ENCODE measurements around the gene MGMT. TPM values are rescaled to one million over a fixed set of nuclear protein-coding genes. Genes with fewer than 3 reads are reported as not detected.

MGMT gene
- total RNA-seq, 5 donors from 2014 or later (not counting 1 experiment from before 2014, with no cell fraction given): 16.6 to 24.6 (median 21.1) TPM

DNA sequence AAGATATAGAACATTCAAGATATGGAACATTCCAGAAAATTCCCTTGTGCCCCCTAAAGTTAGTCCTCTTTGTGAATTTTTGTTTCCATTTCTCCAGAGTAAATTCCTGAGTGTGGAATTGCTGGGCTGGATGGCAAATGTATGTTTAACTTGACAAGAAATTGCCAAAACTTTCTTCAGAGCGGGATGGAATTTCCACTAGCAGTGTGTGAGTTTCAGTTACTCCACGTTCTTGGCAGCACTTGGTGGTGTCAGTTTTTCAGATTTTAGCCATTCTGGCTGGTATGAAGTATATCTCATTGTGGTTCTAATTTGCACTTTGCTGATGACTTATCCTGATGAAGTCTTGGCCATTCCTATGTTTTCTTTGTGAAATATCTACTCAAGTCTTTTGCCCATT lies 71.2 kb downstream of the MGMT start:
- Mint-ChIP-seq H3K27me3 (no peaks in the 10 kb centered on the region), H3K27ac (no peak overlapping the region), H3K4me3 (no peak overlapping the region), H3K4me1 (peaks cover 3 to 13% (median 9%) of the 10 kb centered on the region in 3 donors), H3K36me3 (peaks cover 83% of the 10 kb centered on the region), H3K9me3 (peaks cover 0 to 4% (median 3%) of the 10 kb centered on the region in 3 donors)
- WGBS (ENCODE audit: insufficient coverage): no CpG with 5 or more reads among the region's 2 CpGs
- no peak overlapping the region for H3K27ac ChIP-seq (ENCODE audit: low read length)
- DNase-seq (no peak), ATAC-seq (replicated peaks in 1 of 4) (no peak)
- no peaks in the 10 kb centered on the region for H3K27me3 ChIP-seq (replicated peaks in 1 of 2; ENCODE audit: control insufficient read depth in 2 of 2, extremely low read depth in 1 of 2, insufficient read depth in 2 of 2, low read length in 1 of 2)
- ChIA-PET CTCF (no interaction called here), POLR2A (no interaction called here)
- no peaks in the 10 kb centered on the region for H3K9me3 ChIP-seq
- H3K36me3 ChIP-seq (ENCODE audit: control insufficient read depth in 2 of 2, extremely low read depth in 1 of 2, insufficient read depth in 1 of 2, low read length in 1 of 2): peaks cover 4 to 7% of the 10 kb centered on the region in 2 donors
- H3K4me3 ChIP-seq (ENCODE audit: control insufficient read depth in 1 of 2, extremely low read depth in 1 of 2, low read length in 1 of 2): no peak overlapping the region
- no peaks in the 10 kb centered on the region for H3K4me1 ChIP-seq (ENCODE audit: control insufficient read depth in 1 of 2, extremely low read depth in 1 of 2, insufficient read depth in 2 of 2, low read length in 2 of 2)

DNA sequence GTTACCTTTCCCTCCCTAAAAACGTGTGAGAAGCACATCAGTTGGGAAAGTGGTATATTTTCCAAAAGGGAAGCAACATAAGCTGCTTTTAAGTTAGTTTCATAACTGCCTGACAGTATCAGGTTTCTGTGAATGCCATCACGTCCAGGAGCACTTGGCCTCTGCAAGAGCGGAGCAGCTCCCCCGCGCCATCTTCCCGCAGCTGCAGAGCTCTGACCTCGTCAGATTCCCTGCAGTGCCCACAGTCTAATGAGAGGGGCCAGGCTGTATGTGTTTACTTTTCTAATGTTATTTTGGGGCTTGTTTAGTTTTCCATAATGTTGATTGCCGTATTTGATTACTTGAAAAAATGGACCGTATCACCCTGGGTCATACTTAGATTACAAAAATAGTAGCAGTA lies 74.2 kb downstream of the MGMT start:
- no peak overlapping the region for H3K4me3 ChIP-seq (ENCODE audit: control insufficient read depth in 1 of 2, extremely low read depth in 1 of 2, low read length in 1 of 2)
- no peaks in the 10 kb centered on the region for H3K9me3 ChIP-seq
- H3K4me1 ChIP-seq (ENCODE audit: control insufficient read depth in 1 of 2, extremely low read depth in 1 of 2, insufficient read depth in 2 of 2, low read length in 2 of 2): no peaks in the 10 kb centered on the region
- Mint-ChIP-seq H3K4me1 (no peaks in the 10 kb centered on the region), H3K27ac (no peak overlapping the region), H3K36me3 (peaks cover 78% of the 10 kb centered on the region), H3K27me3 (no peaks in the 10 kb centered on the region), H3K9me3 (peaks cover 0 to 4% (median 0%) of the 10 kb centered on the region in 3 donors), H3K4me3 (no peak overlapping the region)
- peaks cover 6 to 11% of the 10 kb centered on the region in 2 donors for H3K36me3 ChIP-seq (ENCODE audit: control insufficient read depth in 2 of 2, extremely low read depth in 1 of 2, insufficient read depth in 1 of 2, low read length in 1 of 2)
- WGBS (ENCODE audit: insufficient coverage): 96% methylated on average over 5 of the region's 9 CpGs
- H3K27me3 ChIP-seq (replicated peaks in 1 of 2; ENCODE audit: control insufficient read depth in 2 of 2, extremely low read depth in 1 of 2, insufficient read depth in 2 of 2, low read length in 1 of 2): no peaks in the 10 kb centered on the region
- no peak overlapping the region for H3K27ac ChIP-seq (ENCODE audit: low read length)
- ATAC-seq (replicated peaks in 1 of 4) (no peak), DNase-seq (no peak)
- CTCF ChIA-PET: no interaction called here
- POLR2A ChIA-PET: no interaction called here

GRCh38 chr10:129541748-129542487 lies 74.9 kb downstream of the MGMT start:
- POLR2A ChIA-PET: no interaction called here
- Histone ChIP-seq H3K4me1 (ENCODE audit: control insufficient read depth in 1 of 2, extremely low read depth in 1 of 2, insufficient read depth in 2 of 2, low read length in 2 of 2) (no peaks in the 10 kb centered on the region), H3K4me3 (ENCODE audit: control insufficient read depth in 1 of 2, extremely low read depth in 1 of 2, low read length in 1 of 2) (no peak overlapping the region), H3K9me3 (no peaks in the 10 kb centered on the region), H3K27ac (ENCODE audit: low read length) (no peak overlapping the region), H3K36me3 (ENCODE audit: control insufficient read depth in 2 of 2, extremely low read depth in 1 of 2, insufficient read depth in 1 of 2, low read length in 1 of 2) (peaks cover 2 to 11% of the 10 kb centered on the region in 2 donors), H3K27me3 (replicated peaks in 1 of 2; ENCODE audit: control insufficient read depth in 2 of 2, extremely low read depth in 1 of 2, insufficient read depth in 2 of 2, low read length in 1 of 2) (no peaks in the 10 kb centered on the region)
- H3K36me3 Mint-ChIP-seq: peaks cover 73% of the 10 kb centered on the region
- H3K27me3 Mint-ChIP-seq: no peaks in the 10 kb centered on the region
- no peak overlapping the region for H3K27ac Mint-ChIP-seq
- no peak for DNase-seq
- no peaks in the 10 kb centered on the region for H3K4me1 Mint-ChIP-seq
- WGBS (ENCODE audit: insufficient coverage): 98% methylated on average over 20 of the region's 21 CpGs
- CTCF ChIA-PET: no interaction called here
- no peak for ATAC-seq (replicated peaks in 1 of 4)
- H3K9me3 Mint-ChIP-seq: peaks cover 0 to 4% (median 0%) of the 10 kb centered on the region in 3 donors
- H3K4me3 Mint-ChIP-seq: no peak overlapping the region

- Mint-ChIP-seq H3K4me3 (no peak overlapping the region), H3K27ac (no peak overlapping the region), H3K36me3 (peaks cover 68% of the 10 kb centered on the region), H3K27me3 (no peaks in the 10 kb centered on the region), H3K4me1 (no peaks in the 10 kb centered on the region), H3K9me3 (peaks cover 0 to 4% (median 0%) of the 10 kb centered on the region in 3 donors)
- DNase-seq (no peak), ATAC-seq (replicated peaks in 1 of 4) (no peak)
- WGBS (ENCODE audit: insufficient coverage): 98% methylated on average over 5 of the region's 10 CpGs
- ChIA-PET CTCF (no interaction called here), POLR2A (no interaction called here)
- Histone ChIP-seq H3K4me3 (ENCODE audit: control insufficient read depth in 1 of 2, extremely low read depth in 1 of 2, low read length in 1 of 2) (no peak overlapping the region), H3K9me3 (no peaks in the 10 kb centered on the region), H3K27me3 (replicated peaks in 1 of 2; ENCODE audit: control insufficient read depth in 2 of 2, extremely low read depth in 1 of 2, insufficient read depth in 2 of 2, low read length in 1 of 2) (no peaks in the 10 kb centered on the region), H3K4me1 (ENCODE audit: control insufficient read depth in 1 of 2, extremely low read depth in 1 of 2, insufficient read depth in 2 of 2, low read length in 2 of 2) (no peaks in the 10 kb centered on the region), H3K27ac (ENCODE audit: low read length) (no peak overlapping the region), H3K36me3 (ENCODE audit: control insufficient read depth in 2 of 2, extremely low read depth in 1 of 2, insufficient read depth in 1 of 2, low read length in 1 of 2) (peaks cover 2 to 11% of the 10 kb centered on the region in 2 donors)
Observed at GRCh38 chr10:129542589-129542988, 75.5 kb downstream of the MGMT start.

DNA sequence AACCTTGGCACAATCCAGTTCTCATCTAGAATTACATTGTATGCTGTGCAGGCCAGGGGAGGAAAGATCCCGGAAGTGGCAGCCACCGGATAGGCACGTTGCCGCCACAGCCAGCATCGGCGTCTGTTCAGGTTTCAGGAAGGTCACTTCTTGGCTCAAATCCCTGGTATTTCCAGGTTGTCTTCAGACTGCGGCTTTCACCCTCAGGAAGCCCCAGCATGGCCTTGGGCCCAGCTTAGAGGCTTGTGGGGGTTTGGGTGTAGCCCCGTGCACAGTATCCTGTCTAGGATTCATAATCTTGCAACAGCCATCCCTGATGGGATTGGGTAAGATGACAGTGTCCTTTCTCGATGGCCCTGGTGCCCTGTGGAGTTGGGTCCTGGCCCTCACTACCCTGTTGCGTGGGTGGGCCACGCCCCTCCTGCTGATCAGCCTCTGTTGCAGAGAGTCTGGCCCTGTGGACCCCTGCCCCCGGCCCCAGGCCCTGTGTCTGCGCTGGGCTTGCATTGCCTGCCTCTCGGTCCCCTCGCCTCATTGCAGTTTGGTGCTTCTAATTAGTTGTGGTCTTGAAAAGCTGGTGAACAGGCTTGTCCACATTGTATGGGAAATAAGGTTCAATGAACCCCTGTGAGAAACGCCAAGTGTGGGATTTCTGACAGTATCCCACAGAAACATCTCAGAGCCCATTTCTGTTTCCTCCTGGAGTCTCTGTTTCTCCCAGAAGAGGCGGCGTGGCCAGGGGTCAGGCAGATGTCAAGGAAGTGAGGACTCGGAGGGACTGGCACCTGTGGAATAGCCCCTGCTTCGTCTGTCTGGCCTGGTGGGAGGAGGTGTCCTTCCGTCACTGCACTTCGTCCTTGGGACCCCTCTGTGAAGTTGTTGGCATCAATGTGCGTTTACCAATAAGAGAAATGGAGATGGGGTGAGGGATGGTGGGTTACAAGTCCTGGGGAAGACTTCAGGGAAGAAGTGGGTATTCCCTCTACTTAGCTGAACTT lies 77.5 kb downstream of the MGMT start:
- no peak overlapping the region for H3K27ac Mint-ChIP-seq
- H3K27me3 Mint-ChIP-seq: no peaks in the 10 kb centered on the region
- DNase-seq: no peak
- no peaks in the 10 kb centered on the region for H3K4me1 ChIP-seq (ENCODE audit: control insufficient read depth in 1 of 2, extremely low read depth in 1 of 2, insufficient read depth in 2 of 2, low read length in 2 of 2)
- 94% methylated on average over 17 of the region's 23 CpGs for WGBS (ENCODE audit: insufficient coverage)
- H3K4me3 Mint-ChIP-seq: no peak overlapping the region
- no peak overlapping the region for H3K4me3 ChIP-seq (ENCODE audit: control insufficient read depth in 1 of 2, extremely low read depth in 1 of 2, low read length in 1 of 2)
- peaks cover 0 to 1% (median 0%) of the 10 kb centered on the region in 3 donors for H3K9me3 Mint-ChIP-seq
- no peak overlapping the region for H3K27ac ChIP-seq (ENCODE audit: low read length)
- no peaks in the 10 kb centered on the region for H3K4me1 Mint-ChIP-seq
- H3K36me3 ChIP-seq (ENCODE audit: control insufficient read depth in 2 of 2, extremely low read depth in 1 of 2, insufficient read depth in 1 of 2, low read length in 1 of 2): peaks cover 2 to 11% of the 10 kb centered on the region in 2 donors
- ATAC-seq (replicated peaks in 1 of 4): no peak
- H3K36me3 Mint-ChIP-seq: peaks cover 61% of the 10 kb centered on the region
- no peaks in the 10 kb centered on the region for H3K9me3 ChIP-seq
- CTCF ChIA-PET: no interaction called here
- H3K27me3 ChIP-seq (replicated peaks in 1 of 2; ENCODE audit: control insufficient read depth in 2 of 2, extremely low read depth in 1 of 2, insufficient read depth in 2 of 2, low read length in 1 of 2): no peaks in the 10 kb centered on the region
- POLR2A ChIA-PET: no interaction called here

GRCh38 chr10:129545261-129545660 lies 78.2 kb downstream of the MGMT start:
- Histone ChIP-seq H3K4me3 (ENCODE audit: control insufficient read depth in 1 of 2, extremely low read depth in 1 of 2, low read length in 1 of 2) (no peak overlapping the region), H3K27me3 (replicated peaks in 1 of 2; ENCODE audit: control insufficient read depth in 2 of 2, extremely low read depth in 1 of 2, insufficient read depth in 2 of 2, low read length in 1 of 2) (no peaks in the 10 kb centered on the region), H3K9me3 (no peaks in the 10 kb centered on the region), H3K27ac (ENCODE audit: low read length) (no peak overlapping the region), H3K4me1 (ENCODE audit: control insufficient read depth in 1 of 2, extremely low read depth in 1 of 2, insufficient read depth in 2 of 2, low read length in 2 of 2) (no peaks in the 10 kb centered on the region), H3K36me3 (ENCODE audit: control insufficient read depth in 2 of 2, extremely low read depth in 1 of 2, insufficient read depth in 1 of 2, low read length in 1 of 2) (peaks cover 2 to 11% of the 10 kb centered on the region in 2 donors)
- H3K27me3 Mint-ChIP-seq: no peaks in the 10 kb centered on the region
- peaks cover 0 to 1% (median 0%) of the 10 kb centered on the region in 3 donors for H3K9me3 Mint-ChIP-seq
- ChIA-PET POLR2A (no interaction called here), CTCF (no interaction called here)
- H3K27ac Mint-ChIP-seq: no peak overlapping the region
- ATAC-seq (replicated peaks in 1 of 4) (no peak), DNase-seq (no peak)
- peaks cover 63% of the 10 kb centered on the region for H3K36me3 Mint-ChIP-seq
- H3K4me3 Mint-ChIP-seq: no peak overlapping the region
- H3K4me1 Mint-ChIP-seq: no peaks in the 10 kb centered on the region
- WGBS (ENCODE audit: insufficient coverage): 97% methylated on average over 5 of the region's 8 CpGs

Measured in T-cell (primary cell).